IPS-20b (cell line): ENCODE measurements around the gene ABHD4.
"Not testable (repeated sequence)": the region's sequence is repeated elsewhere in the genome, so short reads cannot be mapped to it uniquely, and the experiment has no call there.

Experiments used
- H3K27ac ChIP-seq: one replicate; pipeline ENCODE4 v1.5.1; 2013; ENCODE audit warnings: low read length
- H3K27me3 ChIP-seq: 2 replicates; pipeline ENCODE4 v1.6.1; 2013; ENCODE audit warnings: mild to moderate bottlenecking, low read length, inconsistent platforms; ENCODE audit not compliant: insufficient read depth
- H3K36me3 ChIP-seq: 2 replicates; pipeline ENCODE4 v1.6.1; 2013; ENCODE audit warnings: low read depth, mild to moderate bottlenecking, inconsistent platforms, low read length, moderate library complexity; ENCODE audit not compliant: insufficient read depth
- H3K4me1 ChIP-seq: 2 replicates; pipeline ENCODE4 v1.6.1; 2013; ENCODE audit warnings: mild to moderate bottlenecking, control low read depth, inconsistent platforms, low read length, moderate library complexity; ENCODE audit not compliant: insufficient read depth
- H3K4me3 ChIP-seq: 2 replicates; pipeline ENCODE4 v1.5.1; 2013; ENCODE audit warnings: mild to moderate bottlenecking, low read length, inconsistent platforms
- H3K9ac ChIP-seq: 2 replicates; pipeline ENCODE4 v1.6.1; 2013; ENCODE audit warnings: low read depth, mild to moderate bottlenecking, inconsistent platforms, low read length, moderate library complexity
- H3K9me3 ChIP-seq: 2 replicates; pipeline ENCODE4 v1.6.1; 2013; ENCODE audit warnings: mild to moderate bottlenecking, low read depth, low read length, inconsistent platforms; ENCODE audit not compliant: insufficient read depth

Gene ABHD4

GRCh38 chr14:22613736-22614239 is 15.7 kb downstream of the ABHD4 start:
- no peaks in the 10 kb centered on the region for H3K9me3 ChIP-seq
- no peak overlapping the region for H3K4me3 ChIP-seq
- H3K36me3 ChIP-seq: peaks cover 25% of the 10 kb centered on the region
- H3K27me3 ChIP-seq: no peaks in the 10 kb centered on the region
- H3K27ac ChIP-seq: no peak overlapping the region
- H3K9ac ChIP-seq: no peak overlapping the region
- H3K4me1 ChIP-seq: peaks cover 11% of the 10 kb centered on the region

GRCh38 chr14:22614240-22614799 is 16.2 kb downstream of the ABHD4 start:
- Histone ChIP-seq H3K27ac (no peak overlapping the region), H3K36me3 (peaks cover 23% of the 10 kb centered on the region), H3K9me3 (no peaks in the 10 kb centered on the region), H3K4me1 (peaks cover 11% of the 10 kb centered on the region), H3K27me3 (no peaks in the 10 kb centered on the region), H3K9ac (no peak overlapping the region), H3K4me3 (no peak overlapping the region)

GRCh38 chr14:22615765-22616164 is 17.7 kb downstream of the ABHD4 start:
- not testable (repeated sequence) for H3K9me3 ChIP-seq, H3K36me3 ChIP-seq, H3K27ac ChIP-seq, H3K9ac ChIP-seq, H3K4me3 ChIP-seq, H3K27me3 ChIP-seq
- H3K4me1 ChIP-seq: peaks cover 11% of the 10 kb centered on the region

GRCh38 chr14:22622255-22622654 is 24.2 kb downstream of the ABHD4 start:
- Histone ChIP-seq H3K27ac (no peak overlapping the region), H3K9me3 (peaks cover 7% of the 10 kb centered on the region; the same call in 1 of the 2 replicates)

GRCh38 chr14:22623047-22623446 is 24.9 kb downstream of the ABHD4 start:
- Histone ChIP-seq H3K27me3 (no peaks in the 10 kb centered on the region), H3K4me1 (0 out of 2 replicates have a peak, but pooled peaks cover 5% of the 10 kb centered on the region), H3K9me3 (peaks cover 7% of the 10 kb centered on the region; the same call in 1 of the 2 replicates), H3K4me3 (no peak overlapping the region), H3K9ac (no peak overlapping the region), H3K36me3 (no peaks in the 10 kb centered on the region), H3K27ac (no peak overlapping the region)

More at GRCh38 chr14:22622255-22622654, 24.2 kb downstream of the ABHD4 start:
- no peak overlapping the region for H3K9ac ChIP-seq
- no peaks in the 10 kb centered on the region for H3K36me3 ChIP-seq
- 0 out of 2 replicates have a peak, but pooled peaks cover 5% of the 10 kb centered on the region for H3K4me1 ChIP-seq
- H3K27me3 ChIP-seq: no peaks in the 10 kb centered on the region
- no peak overlapping the region for H3K4me3 ChIP-seq

GRCh38 chr14:22626590-22626989 is 28.5 kb downstream of the ABHD4 start:
- H3K4me3 ChIP-seq: no peak overlapping the region
- no peaks in the 10 kb centered on the region for H3K27me3 ChIP-seq
- peaks cover 6% of the 10 kb centered on the region; the same call in 1 of the 2 replicates for H3K9me3 ChIP-seq
- no peak overlapping the region for H3K27ac ChIP-seq
- no peaks in the 10 kb centered on the region for H3K36me3 ChIP-seq
- H3K9ac ChIP-seq: no peak overlapping the region
- 0 out of 2 replicates have a peak, but pooled peaks cover 5% of the 10 kb centered on the region for H3K4me1 ChIP-seq

GRCh38 chr14:22627506-22628263 is 29.6 kb downstream of the ABHD4 start:
- Histone ChIP-seq H3K9ac (no peak overlapping the region), H3K4me1 (0 out of 2 replicates have a peak, but pooled peaks cover 5% of the 10 kb centered on the region), H3K27ac (no peak overlapping the region), H3K36me3 (no peaks in the 10 kb centered on the region), H3K9me3 (peaks cover 7% of the 10 kb centered on the region; the same call in 1 of the 2 replicates), H3K4me3 (no peak overlapping the region), H3K27me3 (no peaks in the 10 kb centered on the region)

GRCh38 chr14:22629361-22629760 is 31.3 kb downstream of the ABHD4 start:
- no peak overlapping the region for H3K9ac ChIP-seq
- 0 out of 2 replicates have a peak, but pooled peaks cover 5% of the 10 kb centered on the region for H3K4me1 ChIP-seq
- H3K4me3 ChIP-seq: no peak overlapping the region
- H3K27me3 ChIP-seq: no peaks in the 10 kb centered on the region
- H3K9me3 ChIP-seq: peaks cover 7% of the 10 kb centered on the region; the same call in 1 of the 2 replicates
- no peak overlapping the region for H3K27ac ChIP-seq
- no peaks in the 10 kb centered on the region for H3K36me3 ChIP-seq

GRCh38 chr14:22630066-22630465 is 32.0 kb downstream of the ABHD4 start:
- no peak overlapping the region for H3K27ac ChIP-seq

GRCh38 chr14:22630486-22630885 is 32.4 kb downstream of the ABHD4 start:
- Histone ChIP-seq H3K27ac (no peak overlapping the region), H3K27me3 (no peaks in the 10 kb centered on the region), H3K9ac (no peak overlapping the region), H3K36me3 (no peaks in the 10 kb centered on the region), H3K4me1 (0 out of 2 replicates have a peak, but pooled peaks cover 5% of the 10 kb centered on the region), H3K4me3 (no peak overlapping the region), H3K9me3 (peaks cover 7% of the 10 kb centered on the region; the same call in 1 of the 2 replicates)

More at GRCh38 chr14:22630066-22630465, 32.0 kb downstream of the ABHD4 start:
- H3K4me3 ChIP-seq: no peak overlapping the region
- H3K9ac ChIP-seq: no peak overlapping the region
- H3K27me3 ChIP-seq: no peaks in the 10 kb centered on the region
- peaks cover 7% of the 10 kb centered on the region; the same call in 1 of the 2 replicates for H3K9me3 ChIP-seq
- H3K36me3 ChIP-seq: no peaks in the 10 kb centered on the region
- 0 out of 2 replicates have a peak, but pooled peaks cover 5% of the 10 kb centered on the region for H3K4me1 ChIP-seq

- Histone ChIP-seq H3K4me1 (no peaks in the 10 kb centered on the region), H3K27me3 (no peaks in the 10 kb centered on the region), H3K9ac (no peak overlapping the region), H3K27ac (no peak overlapping the region), H3K4me3 (no peak overlapping the region), H3K36me3 (no peaks in the 10 kb centered on the region), H3K9me3 (peaks cover 7% of the 10 kb centered on the region; the same call in 1 of the 2 replicates)
Observed at GRCh38 chr14:22634233-22634900, 36.3 kb downstream of the ABHD4 start.
